Esophagus muscularis mucosa (tissue), 4 donors: ENCODE measurements around the gene NDUFV2. TPM values are rescaled to one million over a fixed set of nuclear protein-coding genes. Genes with fewer than 3 reads are reported as not detected.
A peak's percentile ranks its signal among the peaks of the same experiment; 100 is the strongest.

ENCODE experiments used
- DNase-seq: peaks from one replicate; pipeline ENCODE4 v3.0.0-alpha.2; 2017; ENCODE audit errors: extremely low spot score
- H3K27ac ChIP-seq, 4 donors: fragments of 200-600 bp; sonication (generic); replicated peaks in 1 of 4; 1 replicate in 3 of 4; 2 replicates in 1 of 4; pipeline ENCODE4 v1.5.1; 2016 to 2019; ENCODE audit warnings: mild to moderate bottlenecking in 1 of 4
- H3K27me3 ChIP-seq, 4 donors: fragments of 200-600 bp; sonication (generic); one replicate each; pipeline versions ENCODE4 v1.5.1 to v1.6.0; 2016 to 2019
- H3K36me3 ChIP-seq, 4 donors: fragments of 200-600 bp; sonication (generic); one replicate each; pipeline ENCODE4 v1.5.1; 2016 to 2019
- H3K4me1 ChIP-seq, 4 donors: fragments of 200-600 bp; sonication (generic); one replicate each; pipeline ENCODE4 v1.5.1; 2016 to 2019
- H3K4me3 ChIP-seq, 4 donors: fragments of 200-600 bp; sonication (generic); 1 replicate in 2 of 4; 2 replicates in 2 of 4; pipeline ENCODE4 v1.5.1; 2016 to 2019; ENCODE audit warnings: mild to moderate bottlenecking in 4 of 4, moderate library complexity in 1 of 4
- H3K9me3 ChIP-seq, 4 donors: fragments of 200-600 bp; sonication (generic); 1 replicate in 3 of 4; 2 replicates in 1 of 4; pipeline ENCODE4 v1.5.1; 2016 to 2019
- EP300 ChIP-seq: sonication (generic); formaldehyde crosslinking; IDR thresholded peaks from one replicate; pipeline ENCODE4 v1.6.1; 2017; ENCODE audit warnings: antibody characterized with exemption
- POLR2A ChIP-seq: fragments of 450-650 bp; IDR thresholded peaks from one replicate; pipeline ENCODE4 v1.6.1; 2017; ENCODE audit warnings: antibody characterized with exemption, moderate library complexity, mild to moderate bottlenecking, low read depth
- POLR2AphosphoS5 ChIP-seq, 2 donors: sonication (generic); formaldehyde crosslinking; IDR thresholded peaks; one replicate each; pipeline ENCODE4 v1.6.1; 2017; ENCODE audit warnings: antibody characterized with exemption in 2 of 2
- WGBS: methylation state at CpG from one replicate; pipeline ENCODE4 v1.1.5; 2018; 5-methylcytosine and 5-hydroxymethylcytosine counted together
- intact Hi-C: fragments of 100-400 bp; cut with DNase I; formaldehyde crosslinking; loops from one replicate; pipeline ENCODE4 v1.15.1; 2023
- total RNA-seq, 4 donors: library from RNA; depleted of rRNA; stranded (reverse); fragments of >200 nt; gene quantifications; one replicate each; pipeline versions ENCODE4 v1.1.0 to v1.2.1, GENCODE V29; 2016
- TF ChIP-seq, protein P1 (sequence below), 3 experiments: fragments of 200-600 bp in 2 of 3; fragments of 450-650 bp in 1 of 3; sonication (generic) in 2 of 3; IDR thresholded peaks; one replicate each; pipeline ENCODE4 v1.5.1; 2017 to 2019; ENCODE audit warnings: antibody characterized with exemption in 3 of 3, mild to moderate bottlenecking in 2 of 3, moderate library complexity in 1 of 3

The NDUFV2 gene
- total RNA-seq, 4 donors from 2014 or later: 120 to 229 (median 175) TPM

DNA sequence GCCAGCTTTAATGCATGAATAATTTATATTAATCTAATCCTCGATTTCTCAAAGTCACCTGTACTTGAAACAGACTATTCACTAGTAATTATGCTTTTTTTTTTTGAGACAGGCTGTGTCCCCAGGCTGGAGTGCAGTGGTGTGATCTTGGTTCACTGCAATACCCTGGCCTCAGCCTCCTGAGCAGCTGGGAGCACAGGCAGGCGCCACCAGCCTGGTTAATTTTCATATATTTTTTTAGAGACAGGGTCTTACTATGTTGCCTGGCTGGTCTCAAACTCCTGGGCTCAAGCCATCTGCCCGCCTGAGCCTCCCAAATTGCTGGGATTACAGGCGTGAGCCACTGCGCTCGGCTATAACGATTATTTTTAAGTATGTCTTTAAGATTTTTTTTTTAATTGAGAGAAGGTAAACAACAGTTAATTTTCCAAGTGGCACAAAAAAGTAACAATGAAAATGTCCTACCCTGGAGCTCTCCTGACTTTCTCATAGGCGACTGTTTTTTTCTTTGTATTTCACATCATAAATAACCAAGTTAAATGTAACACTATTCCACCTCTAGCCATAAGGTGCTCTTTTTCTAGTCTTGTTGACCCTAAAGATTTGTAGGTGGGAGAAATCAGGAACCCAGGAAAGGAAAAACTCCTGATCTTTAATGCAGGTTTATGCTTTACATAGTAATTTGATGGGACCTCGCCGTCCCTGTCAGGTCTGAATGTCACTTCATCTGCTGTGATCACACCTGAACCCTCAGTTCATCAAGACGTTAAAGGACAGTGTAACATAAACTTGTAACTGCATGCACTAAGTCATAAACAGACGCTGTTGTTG lies 32.8 kb downstream of the NDUFV2 start:
- 55% methylated on average over 12 of the region's 12 CpGs for WGBS
- DNase-seq: no peak
- Histone ChIP-seq H3K4me1 (peaks cover 36 to 58% (median 49%) of the 10 kb centered on the region in 4 donors), H3K27me3 (no peaks in the 10 kb centered on the region), H3K4me3 (peak overlapping the region; percentile 71 to 89 (median 83)), H3K36me3 (peaks cover 0 to 39% (median 11%) of the 10 kb centered on the region in 4 donors), H3K27ac (peak overlapping the region; percentile 96 to 99 (median 98)), H3K9me3 (no peaks in the 10 kb centered on the region)
- intact Hi-C loops: loop anchor here (5.0 kb wide), 1 partner anchor 188 kb away; no protein-coding TSS in a partner anchor
- TF ChIP-seq EP300 (no peak), POLR2A (no peak), POLR2AphosphoS5 (IDR thresholded peaks at IDR 0.05) (no peak)
- TF ChIP-seq, protein P1, sequence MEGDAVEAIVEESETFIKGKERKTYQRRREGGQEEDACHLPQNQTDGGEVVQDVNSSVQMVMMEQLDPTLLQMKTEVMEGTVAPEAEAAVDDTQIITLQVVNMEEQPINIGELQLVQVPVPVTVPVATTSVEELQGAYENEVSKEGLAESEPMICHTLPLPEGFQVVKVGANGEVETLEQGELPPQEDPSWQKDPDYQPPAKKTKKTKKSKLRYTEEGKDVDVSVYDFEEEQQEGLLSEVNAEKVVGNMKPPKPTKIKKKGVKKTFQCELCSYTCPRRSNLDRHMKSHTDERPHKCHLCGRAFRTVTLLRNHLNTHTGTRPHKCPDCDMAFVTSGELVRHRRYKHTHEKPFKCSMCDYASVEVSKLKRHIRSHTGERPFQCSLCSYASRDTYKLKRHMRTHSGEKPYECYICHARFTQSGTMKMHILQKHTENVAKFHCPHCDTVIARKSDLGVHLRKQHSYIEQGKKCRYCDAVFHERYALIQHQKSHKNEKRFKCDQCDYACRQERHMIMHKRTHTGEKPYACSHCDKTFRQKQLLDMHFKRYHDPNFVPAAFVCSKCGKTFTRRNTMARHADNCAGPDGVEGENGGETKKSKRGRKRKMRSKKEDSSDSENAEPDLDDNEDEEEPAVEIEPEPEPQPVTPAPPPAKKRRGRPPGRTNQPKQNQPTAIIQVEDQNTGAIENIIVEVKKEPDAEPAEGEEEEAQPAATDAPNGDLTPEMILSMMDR (IDR thresholded peaks at IDR 0.05): no peak

DNA sequence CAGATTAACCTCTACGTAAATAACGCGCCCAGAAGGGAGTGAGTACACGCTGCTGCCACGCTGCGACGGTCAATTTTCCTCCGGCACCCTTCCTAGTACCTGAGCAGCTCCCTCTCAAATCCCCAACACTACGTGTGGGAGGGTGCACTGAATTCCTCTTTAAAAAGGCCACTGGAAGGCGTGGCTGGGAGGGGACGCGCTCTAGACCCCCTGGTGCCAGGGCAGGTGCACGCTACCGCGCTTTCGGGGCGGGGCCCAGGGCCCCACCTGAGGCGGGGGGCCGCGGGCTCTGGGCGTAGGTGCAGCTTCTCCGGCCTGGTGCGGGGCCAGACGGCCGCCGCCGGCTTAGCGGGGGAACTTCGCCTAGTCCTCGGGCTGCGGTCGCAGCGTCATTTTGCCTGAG lies 33.4 kb downstream of the NDUFV2 start:
- 0% methylated on average over 10 of the region's 33 CpGs for WGBS
- TF ChIP-seq POLR2A: no peak
- TF ChIP-seq POLR2AphosphoS5 (IDR thresholded peaks at IDR 0.05): peak in 1 of 2 donors; percentile 4
- Histone ChIP-seq H3K4me1 (peaks cover 42 to 61% (median 54%) of the 10 kb centered on the region in 4 donors), H3K36me3 (peaks cover 0 to 33% (median 11%) of the 10 kb centered on the region in 4 donors), H3K9me3 (no peaks in the 10 kb centered on the region), H3K27ac (peak overlapping the region; percentile 96 to 99 (median 98)), H3K4me3 (peak overlapping the region; percentile 71 to 89 (median 83)), H3K27me3 (no peaks in the 10 kb centered on the region)
- intact Hi-C loops: loop anchor here (2.0 to 5.0 kb wide), 2 partner anchors 33 to 189 kb away; partner anchors contain the start of gene NDUFV2
- no peak for DNase-seq

DNA sequence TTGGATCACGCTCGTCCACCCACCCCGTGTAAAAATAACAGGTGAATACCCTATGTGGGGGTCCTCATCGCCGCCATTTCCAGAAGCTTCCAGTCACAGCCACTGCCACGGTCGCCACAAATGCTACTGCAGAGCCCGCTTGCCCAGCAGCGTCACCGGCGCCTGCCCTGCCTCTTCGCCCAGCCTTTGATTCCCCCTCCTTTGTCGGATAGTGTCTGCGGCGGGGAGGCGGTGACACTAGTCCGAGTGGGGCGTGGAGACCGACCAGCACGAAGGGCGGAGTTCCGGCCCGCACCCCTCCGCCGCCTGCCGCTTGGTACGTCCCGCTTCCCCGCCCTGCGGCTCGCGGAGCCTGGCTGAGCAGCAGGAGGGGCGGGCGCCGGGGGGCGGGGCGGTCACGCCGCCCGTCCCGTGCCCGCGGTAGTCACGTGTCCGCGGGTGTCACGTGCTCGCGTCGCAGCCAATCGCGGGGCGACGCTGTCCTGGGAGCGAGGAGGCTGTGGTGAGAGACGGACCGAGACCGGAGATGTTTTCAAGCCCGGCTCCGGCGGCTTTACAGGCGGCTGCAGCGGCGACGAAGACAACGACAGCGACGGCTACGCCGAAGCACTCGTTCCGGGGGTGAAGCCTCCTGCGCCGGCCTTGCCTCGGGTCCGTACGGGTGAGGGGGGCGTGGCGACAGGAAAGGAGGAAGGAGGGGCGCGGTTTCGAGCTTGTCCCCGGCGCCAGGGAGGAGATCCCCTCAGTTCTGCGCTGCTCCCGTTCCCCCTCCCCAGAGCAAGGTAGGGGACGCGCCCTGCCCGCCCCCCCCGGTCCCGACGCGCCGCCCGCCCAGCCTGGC lies 34.0 kb downstream of the NDUFV2 start, which contains the start of gene ANKRD12:
Gene ANKRD12 (plus strand): TSS at position 467 of the 841 bp plus-strand sequence. CDS start 45,652 bp downstream, outside the sequence.
- Histone ChIP-seq H3K4me3 (peak within 1 kb of the TSS; percentile 71 to 89 (median 83)), H3K27me3 (no peaks in the 10 kb centered on the region), H3K36me3 (peaks cover 0 to 32% (median 11%) of the 10 kb centered on the region in 4 donors), H3K4me1 (peaks cover 47 to 67% (median 61%) of the 10 kb centered on the region in 4 donors), H3K9me3 (no peaks in the 10 kb centered on the region), H3K27ac (peak within 1 kb of the TSS; percentile 96 to 99 (median 98))
- 7% methylated on average over 9 of the region's 95 CpGs for WGBS
- intact Hi-C loops: loop anchor here (2.0 to 5.0 kb wide), 2 partner anchors 34 to 189 kb away; partner anchors contain the start of gene NDUFV2
- TF ChIP-seq POLR2AphosphoS5 (IDR thresholded peaks at IDR 0.05): peak; percentile 94 to 96
- peak; percentile 86 for TF ChIP-seq POLR2A
- TF ChIP-seq, protein P1 (IDR thresholded peaks at IDR 0.05): no peak
- TF ChIP-seq EP300: no peak
- peak; percentile 99 for DNase-seq

DNA sequence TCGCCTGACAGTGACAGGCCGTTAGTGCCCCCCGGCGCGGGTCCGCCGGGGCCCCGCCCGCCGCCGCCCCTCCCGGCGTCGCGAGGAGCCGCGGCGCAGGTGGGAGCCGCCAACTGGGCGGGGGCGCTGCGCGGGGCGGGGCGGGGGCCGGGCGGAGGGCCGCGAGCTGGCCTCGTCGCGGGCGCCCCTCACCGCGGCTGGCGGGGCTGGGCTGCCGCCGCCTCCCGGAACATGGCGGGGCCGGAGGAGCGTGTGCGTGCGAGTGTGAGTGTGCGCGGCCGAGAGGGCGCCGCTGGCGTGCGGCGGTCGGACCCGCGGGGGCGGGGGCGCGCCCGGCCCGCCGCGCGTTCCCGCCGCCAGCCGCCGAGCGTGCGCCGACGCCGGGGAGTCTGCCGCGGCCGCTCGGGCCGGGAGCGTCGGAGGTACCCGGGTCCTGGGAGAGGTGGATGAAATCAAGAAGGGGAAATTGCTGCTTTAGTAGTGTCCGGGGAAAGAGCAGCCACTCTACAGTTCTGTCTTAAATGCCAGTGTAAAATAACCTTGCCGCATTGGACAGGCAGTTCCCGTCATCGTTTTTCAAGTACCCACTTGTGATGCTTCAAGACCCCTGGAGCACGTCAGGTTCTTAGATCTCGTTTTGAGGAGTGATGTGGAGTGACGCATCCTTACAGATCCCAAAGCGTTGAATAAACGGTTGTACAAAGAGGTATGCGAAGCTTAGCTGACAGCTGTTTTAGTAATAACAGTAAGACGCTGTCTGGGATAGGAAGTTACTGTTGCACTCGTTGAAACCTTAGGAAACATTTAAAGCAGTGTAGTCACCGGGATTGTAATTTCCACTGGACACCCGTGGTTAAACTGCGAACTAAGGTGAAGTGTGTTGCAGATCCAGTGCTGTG lies 34.9 kb downstream of the NDUFV2 start:
- 2% methylated on average over 31 of the region's 95 CpGs for WGBS
- Histone ChIP-seq H3K27me3 (no peaks in the 10 kb centered on the region), H3K4me3 (peak overlapping the region; percentile 71 to 89 (median 83)), H3K36me3 (peaks cover 0 to 23% (median 6%) of the 10 kb centered on the region in 4 donors), H3K27ac (peak overlapping the region; percentile 96 to 99 (median 98)), H3K4me1 (peaks cover 56 to 76% (median 69%) of the 10 kb centered on the region in 4 donors), H3K9me3 (no peaks in the 10 kb centered on the region)
- no peak for DNase-seq
- intact Hi-C loops: loop anchor here (2.0 to 5.0 kb wide), 2 partner anchors 35 to 190 kb away; partner anchors contain the start of gene NDUFV2
- TF ChIP-seq EP300 (no peak), POLR2AphosphoS5 (IDR thresholded peaks at IDR 0.05) (peak; percentile 40 to 81)
